GM12878 (cell line): ENCODE data around the gene GLRA1. TPM values are rescaled to one million over a fixed set of nuclear protein-coding genes. Genes with fewer than 3 reads are reported as not detected.

Source experiments
- ATAC-seq: fragments of 200-7000 bp; cut with Tn5 transposase; 3 replicates; pipeline ENCODE4 v1.9.1; 2020; ENCODE audit warnings: mild to moderate bottlenecking, moderate library complexity
- BruUV-seq: library from RNA; stranded (reverse); fragments of 400-500 nt; replicated peaks from 2 replicates; lab custom pipeline; 2021; lab: Mats Ljungman, UMichigan
- CTCF ChIA-PET: fragments of 300-600 bp; sonication (Branson Sonifier 250); formaldehyde crosslinking; extraction: SDS; loops from one replicate; lab custom pipeline; 2021; ENCODE audit warnings: inconsistent platforms; lab: Yijun Ruan, JAX
- POLR2A ChIA-PET: fragments of 350-600 bp; formaldehyde crosslinking; extraction: SDS; loops from one replicate; lab custom pipeline; 2021; ENCODE audit warnings: inconsistent platforms; lab: Charles Lee
- RAD21 ChIA-PET: fragments of 300-600 bp; sonication (Branson Sonifier 250); formaldehyde crosslinking; loops from one replicate; lab custom pipeline; 2023; ENCODE audit warnings: antibody characterized with exemption; ENCODE audit not compliant: unreplicated experiment; lab: Charles Lee
- SMC1A ChIA-PET: fragments of 300-600 bp; sonication (Branson Sonifier 250); formaldehyde crosslinking; loops from one replicate; lab custom pipeline; 2023; ENCODE audit not compliant: unreplicated experiment, uncharacterized antibody; lab: Charles Lee
- DNase-seq: peaks from one replicate; pipeline ENCODE4 v3.0.0-alpha.2; 2011; ENCODE audit warnings: low read depth, low spot score
- FAIRE-seq: peaks from 3 replicates; lab custom pipeline; 2011; peaks lifted over from hg19 to GRCh38; lab: Jason Lieb, UNC
- H2AFZ ChIP-seq: 2 replicates; pipeline ENCODE4 v1.6.0; 2011; ENCODE audit warnings: low read depth, low read length, control low read depth; ENCODE audit not compliant: control insufficient read depth
- H3K27ac ChIP-seq: 2 replicates; pipeline ENCODE4 v1.5.1; 2011; ENCODE audit warnings: control low read depth; ENCODE audit not compliant: control insufficient read depth, insufficient read depth
- H3K27me3 ChIP-seq, 2 experiments: replicated peaks in 1 of 2; 2 replicates each; pipeline versions ENCODE4 v1.6.0 to v1.6.1; 2011; ENCODE audit warnings: low read length in 1 of 2; ENCODE audit not compliant: control insufficient read depth in 2 of 2, insufficient read depth in 2 of 2
- H3K36me3 ChIP-seq, 2 experiments: 2 replicates each; pipeline ENCODE4 v1.5.1; 2011; ENCODE audit warnings: low read length in 1 of 2; ENCODE audit not compliant: control insufficient read depth in 2 of 2, insufficient read depth in 2 of 2
- H3K4me1 ChIP-seq: 2 replicates; pipeline ENCODE4 v1.6.1; 2011; ENCODE audit warnings: mild to moderate bottlenecking, low read length, moderate library complexity, mixed read lengths; ENCODE audit not compliant: control insufficient read depth, insufficient read depth
- H3K4me2 ChIP-seq: 2 replicates; pipeline ENCODE4 v1.6.0; 2011; ENCODE audit warnings: control low read depth; ENCODE audit not compliant: control insufficient read depth, insufficient read depth
- H3K4me3 ChIP-seq: fragments of 200-600 bp; sonication (generic); 2 replicates; pipeline ENCODE4 v1.5.1; 2016
- H3K79me2 ChIP-seq: 2 replicates; pipeline ENCODE4 v1.6.0; 2011; ENCODE audit warnings: low read length; ENCODE audit not compliant: control insufficient read depth, insufficient read depth
- H3K9ac ChIP-seq: 2 replicates; pipeline ENCODE4 v1.8.0; 2011; ENCODE audit warnings: low read length, control low read depth, mixed read lengths; ENCODE audit not compliant: control insufficient read depth, insufficient read depth
- H3K9me3 ChIP-seq: replicated peaks from 3 replicates; pipeline ENCODE4 v1.5.1; 2011; ENCODE audit warnings: mild to moderate bottlenecking, low read length; ENCODE audit not compliant: control insufficient read depth, insufficient read depth
- H4K20me1 ChIP-seq: 2 replicates; pipeline ENCODE4 v1.6.0; 2011; ENCODE audit not compliant: control insufficient read depth, insufficient read depth
- CTCF ChIP-seq, 3 experiments: IDR thresholded peaks in 2 of 3; conservative IDR thresholded peaks in 1 of 3; 2 replicates each; pipeline ENCODE4 v1.5.1; 2011; ENCODE audit warnings: low read depth in 3 of 3, low read length in 3 of 3, mild to moderate bottlenecking in 3 of 3, control low read depth in 2 of 3, moderate library complexity in 2 of 3, inconsistent platforms in 1 of 3, mixed read lengths in 1 of 3; ENCODE audit not compliant: control insufficient read depth in 2 of 3, insufficient read depth in 1 of 3; ENCODE audit errors: extremely low read depth in 1 of 3
- CUX1 ChIP-seq: IDR thresholded peaks from 2 replicates; pipeline ENCODE4 v1.6.1; 2012; ENCODE audit warnings: improper control_type of control experiment, low read depth, low read length; ENCODE audit not compliant: insufficient replicate concordance
- IRF3 ChIP-seq: fragments of 450-650 bp; IDR thresholded peaks from 2 replicates; pipeline ENCODE4 v1.6.1; 2014; ENCODE audit warnings: mild to moderate bottlenecking
- ZNF24 ChIP-seq: fragments of 450-650 bp; IDR thresholded peaks from 2 replicates; pipeline ENCODE4 v1.6.1; 2017; ENCODE audit warnings: antibody characterized with exemption, mild to moderate bottlenecking
- WGBS: methylation state at CpG from one replicate; pipeline ENCODE4 v1.1.6; 2016; ENCODE audit warnings: low lambda C conversion rate; ENCODE audit not compliant: insufficient replicate concordance, insufficient coverage; ENCODE audit errors: missing lambda C conversion rate; 5-methylcytosine and 5-hydroxymethylcytosine counted together
- in situ Hi-C: fragments of 300-500 bp; cut with MboI; formaldehyde crosslinking; loops from 9 replicates; pipeline ENCODE4 v1.14.3; 2018; ENCODE audit warnings: mixed read lengths
- intact Hi-C: fragments of 100-400 bp; cut with micrococcal nuclease; formaldehyde crosslinking; loops from one replicate; pipeline ENCODE4 v1.14.2; 2022; ENCODE audit not compliant: unreplicated experiment
- polyA plus RNA-seq, 11 experiments: library from polyadenylated mRNA; depleted of rRNA in 4 of 11; unstranded in 6 of 11; stranded (reverse) in 5 of 11; fragments of >200 nt; fragmentation: Nextera tagmentation in 4 of 11; fragmentation: Illumina TruSeq in 1 of 11; extraction: Ambion mirVana in 4 of 11; extraction: Trizol in 1 of 11; gene quantifications; 1 replicate in 1 of 11; 2 replicates in 10 of 11; pipeline versions ENCODE4 v1.2.1 to v1.2.3, GENCODE V29; 2011 to 2016; ENCODE audit warnings: inconsistent platforms in 2 of 11, missing spikeins in 2 of 11, low read depth in 1 of 11
- total RNA-seq, 4 experiments: library from RNA; depleted of rRNA in 3 of 4; stranded (reverse); fragments of >200 nt in 3 of 4; fragmentation: Illumina TruSeq in 1 of 4; extraction: Trizol in 1 of 4; gene quantifications; 2 replicates each; pipeline versions ENCODE4 v1.2.1 to v1.2.3, GENCODE V29; 2013 to 2021

GLRA1 gene
- total and polyA plus RNA-seq, 10 of the 15 experiments (the other 5 are each of a cell fraction or from before 2014, with no cell fraction given), result not detected

- DNase-seq (no peak), ATAC-seq (no peak), FAIRE-seq (no peak)
- Histone ChIP-seq H3K9me3 (no peaks in the 10 kb centered on the region), H3K79me2 (no peaks in the 10 kb centered on the region), H3K27me3 (no peaks in the 10 kb centered on the region), H3K9ac (no peak overlapping the region), H3K27ac (no peak overlapping the region), H3K4me1 (no peaks in the 10 kb centered on the region), H3K36me3 (no peaks in the 10 kb centered on the region), H3K4me2 (no peak overlapping the region), H3K4me3 (no peak overlapping the region), H2AFZ (no peak overlapping the region), H4K20me1 (no peaks in the 10 kb centered on the region)
- ChIA-PET SMC1A (no interaction called here), CTCF (no interaction called here), POLR2A (no interaction called here), RAD21 (no interaction called here)
- TF ChIP-seq CTCF (IDR thresholded peaks at IDR 0.05 in 2 of 3, conservative IDR thresholded peaks at IDR 0.05 in 1 of 3; ENCODE audit: control insufficient read depth in 2 of 3, extremely low read depth in 1 of 3, insufficient read depth in 1 of 3, low read depth in 3 of 3, low read length in 3 of 3) (no peak), CUX1 (no peak), ZNF24 (no peak), IRF3 (no peak)
- WGBS, result 23% methylated on average over 2 of the region's 2 CpGs
- intact Hi-C loops, result no loop called here
- BruUV-seq, result no TSS peak
- in situ Hi-C loops, result no loop called here
Observed at GRCh38 chr5:151870271-151870670, 54.4 kb downstream of the GLRA1 start.
